Activated T-helper 9 cell treated with anti-CD3 and anti-CD28 coated beads, Interleukin-2, amount 50 U/mL, for 16 hours (primary cell): ENCODE results near the gene TEPSIN.
A peak's percentile ranks its signal among the peaks of the same experiment; 100 is the strongest.
"Not testable (repeated sequence)": the region's sequence is repeated elsewhere in the genome, so short reads cannot be mapped to it uniquely, and the experiment has no call there.

Experiments
- DNase-seq: peaks from one replicate; pipeline ENCODE4 v3.0.0-alpha.2; 2020; ENCODE audit warnings: low read depth

Gene TEPSIN

DNA sequence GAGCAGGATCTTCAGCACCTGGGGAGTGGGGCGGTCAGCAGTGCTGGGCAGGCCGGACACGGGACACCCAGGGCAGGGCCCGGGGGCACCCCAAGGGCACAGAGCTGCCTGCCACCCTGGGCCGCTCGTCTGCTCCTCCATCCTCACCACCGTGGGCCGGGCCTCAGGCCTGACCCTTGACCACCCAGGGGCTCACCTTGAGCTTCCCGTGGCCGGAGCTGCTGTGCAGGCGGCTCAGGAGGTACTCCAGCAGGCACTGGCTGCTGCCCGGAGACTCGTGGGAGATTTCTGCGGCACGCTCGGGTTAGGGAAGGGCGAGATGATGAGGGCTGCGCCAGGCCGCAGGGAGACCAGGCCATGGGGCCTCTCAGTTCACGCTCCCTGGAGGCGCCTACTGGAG lies 2.1 kb downstream of the TEPSIN start:
- no peak for DNase-seq

DNA sequence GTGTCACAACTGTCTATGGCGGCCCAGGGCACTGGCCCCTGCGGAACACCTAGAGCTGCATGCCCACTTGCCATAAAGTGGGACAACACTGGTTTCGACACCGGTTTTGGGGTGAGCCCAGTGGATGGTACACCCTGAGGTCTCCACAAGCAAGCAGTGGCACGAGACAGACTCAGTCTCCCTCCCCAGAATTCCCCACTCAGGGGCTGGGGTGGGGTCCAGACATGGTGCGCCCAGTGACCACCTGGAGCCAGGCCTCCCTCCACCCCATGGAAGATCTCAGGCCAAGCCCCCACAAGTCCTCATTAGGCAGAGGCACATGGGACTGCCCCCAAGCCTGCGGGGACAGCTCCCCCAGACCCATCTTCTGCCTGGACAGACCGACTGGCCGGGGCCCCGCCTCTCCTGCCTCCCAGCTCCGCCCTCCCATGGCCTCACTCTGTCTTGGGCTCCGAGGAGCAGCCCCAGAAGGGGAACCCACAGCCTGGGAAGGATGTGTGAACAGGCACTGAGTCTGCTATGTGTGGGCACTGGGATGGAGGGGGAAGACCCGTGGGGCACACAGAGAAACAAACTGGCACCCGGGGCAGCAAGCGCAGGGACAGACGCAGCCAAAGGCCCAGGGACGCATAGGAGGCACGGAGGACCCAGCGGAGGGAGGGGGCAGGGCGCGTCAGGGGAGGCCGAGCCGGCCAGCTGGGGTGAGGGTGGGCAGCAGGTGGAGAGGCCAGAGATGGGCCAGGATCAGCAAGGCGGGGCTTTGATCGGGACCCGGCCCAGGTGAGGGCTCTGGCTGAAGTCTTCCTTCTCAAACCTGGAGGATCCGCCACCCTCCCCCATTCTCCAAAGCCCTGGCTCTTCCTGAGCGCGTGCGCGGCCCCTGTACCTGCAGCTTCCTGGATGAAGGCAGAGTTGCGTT lies 2.8 kb downstream of the TEPSIN start:
- no peak for DNase-seq

DNA sequence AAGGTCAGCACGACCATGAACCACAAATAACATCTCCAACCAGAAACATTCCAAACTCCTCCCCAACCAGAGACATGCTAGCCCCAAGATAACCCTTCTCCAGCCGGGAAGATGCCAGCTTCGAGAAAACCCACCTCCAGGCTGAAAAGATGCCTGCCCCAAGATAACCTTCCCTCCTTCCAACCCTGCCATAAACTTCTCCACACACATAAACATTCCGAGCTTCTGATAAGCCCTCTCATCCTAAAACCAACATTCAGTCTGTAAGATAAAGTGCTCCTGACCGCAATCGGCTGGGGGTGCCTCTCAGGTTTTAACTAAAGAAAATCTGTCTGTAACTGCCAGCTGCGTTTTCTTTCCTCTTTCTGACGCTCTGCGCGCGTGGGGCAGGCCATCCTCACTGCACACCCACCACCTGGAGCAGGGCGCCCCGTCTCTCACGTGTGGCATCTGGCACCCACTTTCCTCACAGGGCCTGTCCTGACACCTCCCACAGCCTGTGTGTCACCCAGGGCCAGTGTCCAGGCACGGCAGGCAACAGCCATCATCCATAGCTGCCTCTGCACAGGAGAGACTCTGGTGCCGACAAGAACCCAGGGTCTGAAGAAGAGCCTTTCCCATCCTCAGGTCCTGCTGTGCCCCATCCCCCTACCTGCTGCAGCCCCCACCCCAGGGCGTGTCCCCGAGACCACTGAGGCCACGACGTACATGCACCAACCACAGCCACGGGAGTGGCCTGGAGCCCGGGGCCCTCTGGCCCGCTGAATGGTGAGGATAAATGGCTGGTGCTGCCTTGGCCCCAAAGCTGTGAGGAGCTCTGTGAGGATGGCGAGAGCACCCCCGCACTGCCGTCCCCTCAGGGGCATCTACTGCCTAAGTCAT lies 3.7 kb downstream of the TEPSIN start:
- no peak for DNase-seq

DNA sequence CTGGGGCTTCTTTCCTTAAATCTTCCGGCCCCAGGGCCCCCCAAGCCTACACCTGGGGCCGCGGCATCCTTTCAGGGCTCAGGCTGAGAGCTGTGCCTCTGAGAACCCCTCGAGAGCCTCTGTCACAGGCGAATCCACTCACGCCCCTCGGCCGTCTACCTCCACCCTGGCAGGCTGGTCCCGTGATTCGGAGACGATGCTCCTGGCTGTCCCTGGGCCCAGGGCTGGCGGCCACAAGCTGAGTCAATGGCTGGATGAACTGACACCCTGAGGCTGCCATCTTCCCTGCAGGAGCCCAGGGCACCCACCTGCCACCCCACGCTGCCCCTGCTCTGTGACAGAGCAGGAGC lies 4.4 kb downstream of the TEPSIN start:
- DNase-seq, result no peak

DNA sequence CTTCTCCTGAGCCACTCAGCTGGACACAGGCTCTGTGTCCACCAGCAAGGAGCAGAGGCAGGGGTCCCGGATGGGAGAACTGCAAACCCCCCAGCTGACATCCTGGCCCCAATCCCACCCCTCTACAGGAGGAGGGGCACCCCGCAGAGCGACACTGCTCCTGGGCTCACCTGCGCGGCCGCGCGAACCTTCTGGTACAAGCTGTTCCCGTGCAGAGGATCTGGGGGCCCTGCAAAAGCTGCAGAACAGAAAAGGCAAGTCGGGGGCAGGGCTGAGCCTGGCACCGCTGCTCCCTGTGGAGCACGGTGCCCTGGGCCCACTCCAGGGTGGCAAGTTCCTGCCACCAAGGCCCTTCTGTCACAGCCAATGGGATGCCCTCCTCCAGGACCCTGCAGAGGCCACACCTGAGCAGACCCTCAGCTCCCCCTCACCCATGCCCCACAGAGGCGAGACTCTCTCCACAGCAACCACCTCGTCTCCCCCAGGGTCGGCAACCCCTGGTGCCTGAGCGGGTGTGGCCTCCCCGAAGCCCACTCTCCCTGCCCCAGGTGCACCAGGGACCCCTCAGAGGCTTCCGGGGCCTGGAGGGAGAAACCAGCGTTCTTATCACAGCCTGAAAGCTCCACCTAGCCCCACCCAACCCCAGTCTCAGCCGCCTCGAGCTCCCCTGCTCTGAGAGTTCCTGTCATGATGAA lies 4.9 kb downstream of the TEPSIN start:
- no peak for DNase-seq

DNA sequence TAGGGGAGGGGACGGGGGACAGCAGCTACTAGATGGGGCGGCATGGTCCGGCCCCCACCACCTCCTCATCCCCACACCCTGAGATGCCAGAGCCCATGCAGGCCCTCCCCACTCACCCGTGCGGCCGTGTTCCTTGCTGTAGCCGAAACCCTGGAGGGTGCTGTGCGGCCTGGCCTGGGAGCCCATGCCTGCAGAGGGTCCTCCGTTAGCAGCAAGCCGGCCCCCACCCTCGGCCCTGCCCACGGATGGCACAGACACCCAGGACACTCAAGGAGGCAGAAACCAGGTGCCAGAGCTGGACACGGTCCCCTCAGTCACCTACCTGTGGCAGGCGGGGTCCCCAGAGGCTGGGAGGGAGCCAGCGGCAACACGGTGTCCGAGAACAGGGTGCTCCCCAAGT lies 5.5 kb downstream of the TEPSIN start:
- no peak for DNase-seq

DNA sequence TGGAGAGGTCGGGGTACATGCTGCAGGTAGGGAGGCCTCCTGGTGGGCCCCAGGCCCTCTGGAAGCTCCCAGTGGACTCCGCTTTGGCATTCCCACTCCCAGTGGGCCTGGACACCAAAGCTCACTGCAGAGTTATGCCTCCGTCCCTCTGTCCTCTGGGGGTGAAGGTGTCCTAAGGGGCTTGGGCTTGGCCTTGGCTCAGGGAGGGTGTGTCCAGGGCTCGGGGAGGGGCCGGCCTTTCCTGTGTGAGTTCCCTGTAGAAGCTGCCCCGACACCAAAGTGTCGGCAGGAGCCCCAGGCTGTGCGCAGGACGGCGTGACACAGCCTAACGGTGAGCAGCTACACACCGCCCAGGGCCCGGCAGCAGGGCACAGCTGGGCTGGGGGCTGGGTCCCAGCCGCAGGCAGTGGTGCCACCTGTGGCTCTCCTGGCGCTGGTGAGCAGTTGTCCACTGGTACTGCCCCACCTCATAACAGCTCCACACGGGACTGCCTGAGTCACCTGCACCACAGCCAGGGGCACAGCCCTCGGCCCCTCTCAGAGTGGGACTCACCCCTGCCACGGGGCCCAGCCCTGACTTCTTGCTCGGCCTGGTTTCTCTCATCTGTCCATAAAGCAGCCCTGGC lies 6.1 kb downstream of the TEPSIN start:
- DNase-seq, result no peak

DNA sequence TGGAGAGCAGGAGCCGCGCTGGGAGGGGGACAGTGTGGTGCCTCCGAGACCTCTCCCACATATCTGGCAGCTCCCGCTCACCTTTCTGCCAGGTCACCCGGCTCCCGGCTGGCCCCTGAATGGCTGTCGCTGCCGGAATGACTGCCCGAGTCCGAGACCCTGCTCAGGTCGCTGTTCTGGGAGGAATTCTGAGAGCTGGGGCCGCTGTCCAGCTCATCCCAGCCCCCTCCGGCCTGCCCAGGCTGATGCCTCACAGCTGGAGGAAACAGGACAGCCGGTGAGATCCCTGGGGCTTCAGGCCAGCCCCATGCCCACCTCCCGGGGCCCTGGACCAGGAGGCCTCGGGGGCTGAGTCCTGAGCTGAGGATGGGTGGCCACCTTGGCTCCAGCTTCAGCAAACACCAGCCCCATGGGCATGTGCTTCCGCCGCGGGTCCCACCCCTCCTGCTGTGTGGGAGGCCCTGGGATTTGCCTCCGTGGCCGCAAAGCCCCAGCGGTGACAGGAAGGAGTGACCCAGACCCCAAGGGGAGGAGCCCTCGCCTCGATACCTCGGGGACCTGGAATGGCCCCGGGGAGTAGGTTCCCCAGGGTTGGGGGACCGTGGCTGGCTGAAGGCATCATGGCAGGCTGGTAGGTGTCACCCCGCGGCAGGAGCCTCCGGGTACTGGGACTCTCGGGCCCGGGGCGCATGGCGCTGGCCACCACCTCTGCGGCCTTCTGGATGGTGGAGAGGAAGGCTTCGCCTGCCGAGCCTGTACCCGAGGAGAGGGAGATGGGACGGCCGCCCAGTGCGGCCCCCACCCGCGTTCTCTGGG lies 6.9 kb downstream of the TEPSIN start:
- DNase-seq, result no peak

DNA sequence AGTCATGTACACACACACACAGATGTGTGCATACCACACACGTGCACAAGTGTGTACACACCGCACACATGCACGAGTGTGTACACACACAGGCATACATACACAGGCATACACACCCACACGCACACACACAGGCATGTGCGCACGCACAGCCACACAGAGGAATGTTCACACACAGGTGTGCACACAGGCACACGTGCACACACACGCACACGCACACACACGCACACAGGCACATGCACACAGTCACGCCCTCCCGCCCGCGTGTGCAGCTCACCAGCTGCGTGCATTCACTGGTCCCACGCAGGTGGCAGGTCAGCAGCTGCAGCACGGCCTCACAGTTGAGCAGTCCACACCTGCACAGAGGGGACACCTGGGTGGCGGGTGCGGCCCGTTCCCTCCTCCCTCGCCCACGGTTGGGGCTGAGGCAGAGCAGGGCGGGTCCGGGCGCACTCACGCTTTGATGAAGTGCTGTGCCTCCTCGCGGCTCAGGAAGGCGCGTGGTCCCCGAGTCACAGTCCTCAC lies 7.7 kb downstream of the TEPSIN start:
- no peak for DNase-seq

DNA sequence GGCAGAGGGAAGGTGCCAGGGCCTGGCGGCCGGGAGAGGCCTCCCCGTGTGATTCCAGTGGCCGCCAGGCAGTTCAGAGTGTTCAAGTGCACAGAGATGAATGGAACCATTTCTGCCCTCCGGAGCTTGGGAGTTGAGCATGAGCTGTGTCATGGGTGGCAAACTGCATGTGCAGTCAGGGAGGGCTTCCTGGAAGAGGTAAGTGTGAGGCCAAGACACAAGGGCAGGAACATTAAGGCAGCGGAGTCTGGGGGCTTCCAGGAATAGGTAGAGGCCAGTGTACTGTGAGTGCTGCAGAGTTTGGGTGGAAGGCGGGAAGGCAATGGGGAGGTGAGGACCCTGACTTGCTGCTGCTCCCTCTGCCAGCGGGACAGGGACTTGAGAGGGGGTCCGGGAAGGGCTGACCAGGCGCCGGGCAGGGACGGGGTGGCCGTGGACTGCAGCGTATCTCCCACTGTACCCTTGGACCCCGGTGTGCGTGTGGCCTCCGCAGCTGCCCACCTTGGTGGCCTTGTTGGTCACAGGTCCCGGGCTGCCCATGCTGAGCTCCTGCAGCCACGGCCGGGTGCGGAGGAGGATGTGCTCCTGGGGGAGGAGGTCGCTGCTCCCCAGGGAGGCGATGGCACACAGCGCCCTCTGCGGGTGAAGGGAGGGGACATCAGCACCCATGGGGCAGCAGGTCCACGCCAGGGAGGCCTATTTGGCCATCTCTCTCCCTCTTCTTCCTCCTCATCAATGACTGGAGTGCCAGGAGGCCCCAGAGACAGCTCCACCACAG lies 8.6 kb downstream of the TEPSIN start:
- no peak for DNase-seq

DNA sequence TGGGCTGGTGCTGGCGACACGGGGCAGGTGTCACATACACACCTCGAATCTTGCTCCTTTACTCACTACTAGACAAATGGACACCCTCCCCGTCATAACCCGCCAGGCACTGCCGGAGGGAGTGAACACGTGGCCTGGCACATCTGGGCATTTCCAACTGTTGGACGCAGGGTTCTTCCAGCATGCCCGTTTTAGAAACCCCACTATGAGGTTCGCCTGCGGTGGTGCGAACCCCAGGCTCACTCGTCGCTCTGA lies 9.3 kb downstream of the TEPSIN start:
- DNase-seq, result no peak

DNA sequence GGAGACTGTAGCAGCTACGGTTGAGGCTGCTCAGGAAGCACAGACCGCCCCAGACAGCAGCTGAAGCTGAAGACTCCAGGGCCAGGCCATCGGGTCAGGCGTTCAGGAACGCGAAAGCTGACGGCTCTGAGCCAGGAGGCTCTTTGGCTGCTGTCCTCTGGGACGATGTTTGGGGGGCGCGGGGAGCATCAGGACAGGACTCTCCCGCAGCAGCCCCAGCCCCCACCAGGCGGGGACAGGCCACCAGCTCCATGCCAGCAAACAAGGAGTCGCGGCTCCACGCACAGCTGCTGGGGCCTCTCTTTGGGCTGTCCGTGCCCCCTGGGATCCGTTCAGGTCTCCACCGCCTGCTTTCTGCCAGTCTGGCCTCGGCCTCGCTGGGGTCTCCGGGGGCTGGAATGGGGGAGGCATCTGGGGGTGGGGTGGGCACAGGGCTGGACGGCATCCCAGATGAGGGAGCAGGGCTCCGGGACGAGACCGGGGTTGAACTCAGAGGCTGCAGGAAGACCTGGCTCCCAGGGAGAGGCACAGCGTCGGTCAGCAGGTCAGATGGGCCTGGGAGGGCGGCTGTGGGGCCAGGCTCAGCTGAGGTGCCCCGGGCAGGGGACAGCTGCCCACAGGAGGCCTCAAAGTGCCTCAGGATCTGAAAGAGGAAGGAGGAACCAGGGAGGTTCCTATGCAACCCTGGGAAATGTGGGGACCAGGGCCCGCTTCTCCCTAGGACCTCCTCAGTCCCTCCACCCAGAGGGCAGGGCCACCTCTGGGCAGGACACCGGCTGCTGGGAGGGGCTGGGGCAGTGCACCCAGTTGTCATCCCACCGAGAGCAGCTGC lies 9.8 kb downstream of the TEPSIN start:
- DNase-seq, result no peak

DNA sequence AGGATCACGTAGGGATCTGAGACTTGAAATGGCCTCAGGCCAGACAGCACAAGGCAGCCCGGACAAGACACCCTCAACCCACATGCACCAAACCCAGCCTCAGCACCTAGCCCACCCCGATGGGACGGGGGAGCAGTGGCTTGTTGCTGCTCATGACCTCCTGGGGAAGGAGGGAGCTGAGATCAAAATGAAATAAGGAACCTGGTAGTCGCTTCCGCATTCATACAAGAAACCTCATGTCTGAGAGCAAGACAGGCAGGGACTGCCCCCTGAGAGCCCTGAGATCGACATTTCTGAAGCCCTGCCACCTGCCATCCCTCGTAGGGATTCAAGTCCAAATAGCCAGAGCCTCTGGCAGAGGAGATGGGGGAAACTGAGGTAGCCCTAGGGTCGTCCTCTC lies 10.4 kb downstream of the TEPSIN start:
- no peak for DNase-seq

DNA sequence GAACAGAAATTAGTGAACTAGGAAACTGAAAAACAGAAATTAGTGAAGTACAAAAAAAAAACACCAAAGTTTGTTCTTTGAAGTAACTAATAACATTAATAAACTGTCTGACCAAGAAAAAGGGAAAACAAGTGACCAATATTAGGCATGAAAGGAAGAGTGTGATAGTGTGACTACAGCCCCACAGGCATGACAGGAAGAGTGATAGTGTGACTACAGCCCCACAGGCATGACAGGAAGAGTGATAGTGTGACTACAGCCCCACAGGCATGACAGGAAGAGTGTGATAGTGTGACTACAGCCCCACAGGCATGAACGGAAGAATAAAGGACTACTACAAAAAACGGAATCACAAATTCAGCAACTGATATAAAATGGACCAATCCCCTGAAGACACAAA lies 11.2 kb downstream of the TEPSIN start:
- DNase-seq, result not testable (repeated sequence)

DNA sequence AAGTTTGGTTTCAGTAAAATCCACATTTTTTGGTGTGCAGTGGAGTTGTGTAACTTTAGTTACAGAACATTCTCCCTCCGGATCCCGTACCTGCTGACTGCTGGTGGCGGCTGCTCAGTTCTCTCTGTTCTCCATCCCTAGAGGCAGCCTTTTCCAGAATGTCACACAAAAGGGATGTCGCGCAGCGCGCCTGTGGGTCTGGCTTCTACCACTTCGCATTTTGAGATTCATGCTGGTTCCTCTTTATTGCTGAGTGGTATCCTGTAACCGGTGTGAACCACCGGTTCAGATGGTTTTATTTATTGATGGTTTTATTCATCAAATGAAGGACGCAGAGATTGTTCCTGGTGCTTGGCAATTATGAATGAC lies 15.1 kb downstream of the TEPSIN start:
- no peak for DNase-seq

DNA sequence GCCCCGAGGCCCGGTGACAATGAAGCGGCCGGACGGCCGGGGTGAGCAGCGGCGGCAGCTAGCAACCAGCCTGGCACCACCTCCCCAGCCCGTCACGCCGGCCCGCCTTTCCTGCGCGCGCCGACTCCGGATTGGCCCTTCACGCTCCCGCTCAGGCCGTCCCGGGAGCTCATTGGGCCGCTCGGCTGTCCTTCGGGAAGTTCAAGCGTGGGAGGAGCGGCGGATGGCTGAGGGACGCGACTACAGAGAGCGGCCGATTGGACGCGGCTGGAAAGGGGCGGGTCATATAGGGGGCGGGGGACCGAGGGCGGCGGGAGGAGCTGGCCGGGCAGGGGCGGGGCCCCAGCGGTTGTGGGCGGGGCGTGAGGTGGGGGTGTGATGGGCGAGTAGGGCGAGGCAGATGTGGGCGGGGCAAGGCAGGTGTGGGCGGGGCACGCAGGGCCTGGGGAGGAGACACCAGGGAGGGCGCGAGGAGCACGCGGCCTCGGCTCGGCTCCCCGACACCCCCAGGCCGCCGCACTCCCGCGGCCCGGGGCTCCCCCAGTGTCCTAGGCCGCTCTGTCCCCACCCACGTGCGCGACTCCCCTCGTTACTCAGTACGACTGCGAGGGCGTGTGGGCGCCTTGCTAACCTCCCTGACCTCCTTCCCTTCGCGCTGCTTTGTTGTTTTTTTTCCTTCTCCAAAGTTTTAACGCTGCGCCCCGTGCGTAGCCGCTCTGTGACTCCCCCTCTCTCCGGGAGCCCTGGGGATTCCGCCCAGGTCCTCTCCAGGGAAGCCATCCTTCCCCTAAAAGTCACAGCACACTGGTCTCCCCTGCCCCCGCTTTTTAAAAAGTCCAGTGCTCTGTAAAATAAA lies 15.7 kb downstream of the TEPSIN start, which contains the start of gene CEP131:
Gene CEP131 (minus strand): TSS at position 60 of the 856 bp plus-strand sequence. CDS start 2,909 bp downstream, outside the sequence.
- peak; percentile 100 for DNase-seq

DNA sequence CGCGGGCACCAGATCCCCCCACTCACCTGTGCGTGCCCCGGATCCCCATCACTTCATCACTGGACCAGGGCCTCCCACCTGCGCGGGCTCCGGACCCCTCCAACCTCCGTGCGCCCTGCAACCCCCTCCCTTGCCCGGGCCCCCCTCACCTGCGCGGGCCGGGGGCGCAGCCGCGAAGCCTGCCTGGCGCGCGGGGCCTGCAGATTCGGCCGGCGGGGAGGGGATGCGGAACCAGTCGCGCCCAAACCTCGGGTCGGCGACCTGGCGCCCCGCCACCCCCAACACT lies 16.3 kb downstream of the TEPSIN start:
- DNase-seq, result no peak

DNA sequence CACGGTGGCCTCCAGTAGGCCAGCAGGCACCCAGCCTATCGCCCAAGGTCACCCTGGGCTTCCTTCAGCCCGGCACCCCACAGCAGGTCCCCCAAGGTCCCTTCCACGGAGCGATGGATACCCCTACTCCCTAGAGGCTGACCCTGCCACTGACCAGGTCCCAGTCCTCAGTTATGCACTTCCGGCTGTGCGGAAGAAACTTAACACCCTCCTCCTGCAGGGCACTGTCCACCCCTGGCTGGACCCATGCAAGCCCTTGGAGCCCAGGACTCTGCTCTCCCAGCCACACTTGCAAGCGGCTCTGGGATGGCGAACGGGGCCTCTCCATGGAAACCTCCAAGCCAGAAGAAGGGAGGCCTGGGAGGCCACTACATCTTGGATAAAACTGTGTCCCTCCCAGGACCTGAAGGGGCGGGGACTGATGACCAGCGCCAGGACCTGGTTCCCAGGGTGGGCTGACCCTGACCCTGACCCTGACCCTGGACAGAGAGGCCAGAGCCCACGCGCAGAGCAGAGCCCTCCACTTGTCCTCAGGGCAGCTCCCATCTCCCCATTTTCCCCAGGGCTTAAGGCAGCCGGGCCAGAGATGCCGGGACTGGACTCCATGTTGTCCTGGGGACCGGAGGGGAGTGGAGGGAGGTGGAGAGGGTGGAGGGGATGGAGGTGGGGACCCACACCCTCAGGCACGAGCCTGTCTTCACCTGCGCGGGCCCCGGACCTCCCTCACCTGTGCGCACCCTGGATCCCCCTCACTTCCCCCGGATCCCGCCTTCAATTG lies 16.8 kb downstream of the TEPSIN start:
- no peak for DNase-seq
